ENCODE data around the gene PLOD1. TPM values are rescaled to one million over a fixed set of nuclear protein-coding genes. Genes with fewer than 3 reads are reported as not detected.

Gene PLOD1
- total RNA-seq, 1 donor from 2014 or later, result 61.6 TPM

DNA sequence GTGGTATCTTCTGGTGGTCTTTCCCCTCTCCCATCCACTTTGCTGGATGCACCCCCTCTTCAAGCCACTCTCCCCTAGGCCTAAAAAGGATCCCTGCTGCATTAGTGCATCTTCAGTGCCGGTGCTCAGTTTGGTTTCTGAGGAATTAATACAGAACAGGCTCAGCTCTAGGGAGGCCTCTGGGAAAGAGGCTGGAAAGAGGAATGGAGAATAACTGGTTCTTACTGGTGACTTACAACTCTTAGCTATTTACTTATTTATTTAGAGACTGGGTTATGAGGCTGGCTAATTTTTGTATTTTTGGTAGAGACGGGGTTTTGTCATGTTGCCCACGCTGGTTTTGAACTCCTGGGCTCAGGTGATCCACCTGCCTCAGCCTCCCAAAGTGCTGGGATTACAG is 64.7 kb downstream of the PLOD1 start:
- no peak for DNase-seq
- no peaks in the 10 kb centered on the region for H3K9me3 ChIP-seq (replicated peaks)
- peaks cover 40% of the 10 kb centered on the region for H3K4me1 ChIP-seq
- H3K36me3 ChIP-seq, result peaks cover 100% of the 10 kb centered on the region
- H3K27me3 ChIP-seq (ENCODE audit: low read depth), result no peaks in the 10 kb centered on the region
- no peak overlapping the region for H3K4me3 ChIP-seq
- H3K27ac ChIP-seq (replicated peaks), result peak overlapping the region; percentile 16
- no peak for TF ChIP-seq CTCF (IDR thresholded peaks at IDR 0.05; ENCODE audit: borderline replicate concordance)
- intact Hi-C loops (cut with micrococcal nuclease), result no loop called here

DNA sequence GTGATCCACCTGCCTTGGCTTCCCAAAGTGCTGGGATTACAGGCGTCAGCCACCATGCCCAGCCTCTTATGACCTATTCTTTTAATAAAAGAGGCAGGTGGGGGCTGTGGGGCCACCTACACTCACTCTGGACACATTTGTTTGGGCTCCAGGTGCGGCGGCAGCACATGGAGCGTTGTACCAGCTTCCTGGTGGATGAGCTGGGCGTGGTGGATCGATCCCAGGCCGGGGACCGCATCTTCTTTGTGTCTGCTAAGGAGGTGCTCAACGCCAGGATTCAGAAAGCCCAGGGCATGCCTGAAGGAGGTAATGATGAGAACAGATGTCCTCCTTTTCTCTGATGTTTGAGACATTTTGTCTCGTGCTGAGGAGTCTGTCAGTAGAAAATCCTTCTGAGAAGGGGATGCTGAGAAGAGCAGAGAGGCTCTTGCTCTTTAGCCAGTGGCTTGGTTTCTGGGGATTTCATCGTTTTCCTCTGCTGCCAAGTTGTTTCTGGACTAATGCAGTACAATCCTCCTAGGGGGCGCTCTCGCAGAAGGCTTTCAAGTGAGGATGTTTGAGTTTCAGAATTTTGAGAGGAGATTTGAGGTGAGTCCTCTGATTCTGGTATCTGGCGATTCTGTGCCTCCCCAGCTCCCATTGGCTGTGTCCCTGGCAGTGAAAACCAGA is 66.9 kb downstream of the PLOD1 start:
- H3K4me1 ChIP-seq, result peaks cover 33% of the 10 kb centered on the region
- DNase-seq, result no peak
- H3K36me3 ChIP-seq, result peaks cover 100% of the 10 kb centered on the region
- peak overlapping the region; percentile 64 for H3K27ac ChIP-seq (replicated peaks)
- no peak overlapping the region for H3K4me3 ChIP-seq
- peak; percentile 48 for TF ChIP-seq CTCF (IDR thresholded peaks at IDR 0.05; ENCODE audit: borderline replicate concordance)
- intact Hi-C loops (cut with micrococcal nuclease), result no loop called here
- H3K27me3 ChIP-seq (ENCODE audit: low read depth), result no peaks in the 10 kb centered on the region
- no peaks in the 10 kb centered on the region for H3K9me3 ChIP-seq (replicated peaks)

DNA sequence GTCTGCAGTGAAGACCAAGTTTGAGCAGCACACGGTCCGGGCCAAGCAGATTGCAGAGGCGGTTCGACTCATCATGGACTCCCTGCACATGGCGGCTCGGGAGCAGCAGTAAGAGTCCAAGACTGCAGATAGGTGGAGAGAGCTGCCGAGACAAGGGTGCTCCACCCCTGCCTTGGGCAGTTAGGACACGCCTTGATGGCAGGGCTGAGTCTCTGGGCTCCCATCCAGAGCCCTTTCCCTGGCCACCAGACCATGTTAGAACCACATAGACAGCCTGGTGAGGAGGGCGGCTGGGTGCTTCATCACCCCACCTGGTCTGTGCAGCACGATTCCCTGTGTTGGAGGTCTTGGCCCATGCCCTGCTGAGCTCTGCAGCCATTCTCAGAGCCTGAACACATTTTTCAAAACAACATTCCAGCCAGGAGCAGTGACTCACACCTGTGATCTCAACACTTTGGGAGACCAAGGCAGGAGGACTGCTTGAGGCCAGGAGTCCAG is 67.5 kb downstream of the PLOD1 start:
- TF ChIP-seq CTCF (IDR thresholded peaks at IDR 0.05; ENCODE audit: borderline replicate concordance), result no peak
- Histone ChIP-seq H3K27ac (replicated peaks) (peak overlapping the region; percentile 64), H3K9me3 (replicated peaks) (no peaks in the 10 kb centered on the region), H3K36me3 (peaks cover 100% of the 10 kb centered on the region), H3K4me1 (peaks cover 34% of the 10 kb centered on the region), H3K27me3 (ENCODE audit: low read depth) (no peaks in the 10 kb centered on the region), H3K4me3 (no peak overlapping the region)
- intact Hi-C loops (cut with micrococcal nuclease), result no loop called here
- DNase-seq, result peak; percentile 51

DNA sequence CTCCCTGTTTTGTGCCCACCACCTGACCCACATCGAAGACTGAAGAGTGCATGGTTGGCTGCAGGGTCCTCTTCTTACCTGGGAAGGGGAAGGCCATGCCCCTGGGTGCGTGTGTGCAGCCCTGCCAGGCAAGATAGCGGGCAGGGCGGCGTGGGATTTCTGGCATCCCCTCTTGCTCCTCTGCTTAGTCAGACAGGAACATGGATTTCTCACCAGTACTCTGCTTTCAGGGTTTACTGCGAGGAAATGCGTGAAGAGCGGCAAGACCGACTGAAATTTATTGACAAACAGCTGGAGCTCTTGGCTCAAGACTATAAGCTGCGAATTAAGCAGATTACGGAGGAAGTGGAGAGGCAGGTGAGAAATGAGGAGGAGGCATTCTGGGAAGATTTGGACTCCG is 69.2 kb downstream of the PLOD1 start:
- no peak overlapping the region for H3K27ac ChIP-seq (replicated peaks)
- no peak for DNase-seq
- no peak for TF ChIP-seq CTCF (IDR thresholded peaks at IDR 0.05; ENCODE audit: borderline replicate concordance)
- no peaks in the 10 kb centered on the region for H3K9me3 ChIP-seq (replicated peaks)
- peaks cover 34% of the 10 kb centered on the region for H3K4me1 ChIP-seq
- no peaks in the 10 kb centered on the region for H3K27me3 ChIP-seq (ENCODE audit: low read depth)
- intact Hi-C loops (cut with micrococcal nuclease), result no loop called here
- H3K4me3 ChIP-seq, result no peak overlapping the region
- peaks cover 96% of the 10 kb centered on the region for H3K36me3 ChIP-seq

DNA sequence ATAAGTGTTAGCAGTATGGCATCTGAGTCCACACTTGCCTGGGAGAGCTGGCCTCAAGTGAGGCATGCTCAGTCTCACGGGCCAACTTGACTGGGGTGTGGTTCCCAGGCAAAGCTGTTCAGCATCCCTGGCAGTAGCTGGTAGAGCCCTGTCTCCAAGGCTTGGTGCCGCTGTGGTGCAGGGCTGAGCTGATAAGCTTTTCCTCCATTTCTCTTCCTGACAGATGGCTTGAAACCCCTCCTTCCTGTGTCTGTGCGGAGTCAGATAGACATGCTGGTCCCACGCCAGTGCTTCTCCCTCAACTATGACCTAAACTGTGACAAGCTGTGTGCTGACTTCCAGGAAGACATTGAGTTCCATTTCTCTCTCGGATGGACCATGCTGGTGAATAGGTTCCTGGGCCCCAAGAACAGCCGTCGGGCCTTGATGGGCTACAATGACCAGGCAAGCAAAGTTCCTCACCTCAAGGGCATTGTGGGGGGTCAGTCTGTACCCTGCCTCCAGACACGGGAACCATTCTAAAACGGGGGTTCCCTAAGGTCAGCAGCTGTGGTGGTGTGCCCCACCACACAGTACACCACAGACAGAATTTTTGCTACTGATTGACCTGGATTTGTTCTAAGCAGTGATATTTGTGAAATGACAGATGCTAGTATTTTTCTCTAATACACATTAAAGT is 71.1 kb downstream of the PLOD1 start:
- Histone ChIP-seq H3K36me3 (peaks cover 96% of the 10 kb centered on the region), H3K27ac (replicated peaks) (peak overlapping the region; percentile 46), H3K27me3 (ENCODE audit: low read depth) (no peaks in the 10 kb centered on the region), H3K4me3 (no peak overlapping the region), H3K9me3 (replicated peaks) (no peaks in the 10 kb centered on the region), H3K4me1 (peaks cover 34% of the 10 kb centered on the region)
- DNase-seq, result no peak
- TF ChIP-seq CTCF (IDR thresholded peaks at IDR 0.05; ENCODE audit: borderline replicate concordance), result no peak
- intact Hi-C loops (cut with micrococcal nuclease), result no loop called here

Measured in left ventricle myocardium inferior (tissue), 1 donor.